Ovary (tissue), 3 donors: ENCODE data around the gene CD151.

Experiments used
- CTCF ChIP-seq, 3 donors: fragments of 450-650 bp in 2 of 3; fragments of 200-600 bp in 1 of 3; IDR thresholded peaks; one replicate each; pipeline versions ENCODE4 v1.5.1 to v1.8.0; 2016 to 2022; ENCODE audit warnings: antibody characterized with exemption in 3 of 3, mild to moderate bottlenecking in 1 of 3
- EP300 ChIP-seq: sonication (generic); formaldehyde crosslinking; IDR thresholded peaks from one replicate; pipeline ENCODE4 v1.6.1; 2017; ENCODE audit warnings: antibody characterized with exemption
- POLR2A ChIP-seq: fragments of 450-650 bp; IDR thresholded peaks from one replicate; pipeline ENCODE4 v1.6.1; 2017; ENCODE audit warnings: antibody characterized with exemption, mild to moderate bottlenecking, moderate library complexity
- donor health status: DM: no; HTN: no; CAD: no.

GRCh38 chr11:787084-787675, 45.6 kb upstream of the CD151 start:
- no peak for TF ChIP-seq CTCF (IDR thresholded peaks at IDR 0.05)
- TF ChIP-seq POLR2A: no peak
- no peak for TF ChIP-seq EP300
